Activated T-cell treated with anti-CD3 and anti-CD28 coated beads for 1 hour (primary cell): ENCODE measurements around the gene TCF12.
"Not testable (repeated sequence)": the region's sequence is repeated elsewhere in the genome, so short reads cannot be mapped to it uniquely, and the experiment has no call there.

ENCODE experiments used
- DNase-seq: peaks from one replicate; pipeline ENCODE4 v3.0.0-alpha.2; 2020; ENCODE audit warnings: low read depth

The TCF12 gene

DNA sequence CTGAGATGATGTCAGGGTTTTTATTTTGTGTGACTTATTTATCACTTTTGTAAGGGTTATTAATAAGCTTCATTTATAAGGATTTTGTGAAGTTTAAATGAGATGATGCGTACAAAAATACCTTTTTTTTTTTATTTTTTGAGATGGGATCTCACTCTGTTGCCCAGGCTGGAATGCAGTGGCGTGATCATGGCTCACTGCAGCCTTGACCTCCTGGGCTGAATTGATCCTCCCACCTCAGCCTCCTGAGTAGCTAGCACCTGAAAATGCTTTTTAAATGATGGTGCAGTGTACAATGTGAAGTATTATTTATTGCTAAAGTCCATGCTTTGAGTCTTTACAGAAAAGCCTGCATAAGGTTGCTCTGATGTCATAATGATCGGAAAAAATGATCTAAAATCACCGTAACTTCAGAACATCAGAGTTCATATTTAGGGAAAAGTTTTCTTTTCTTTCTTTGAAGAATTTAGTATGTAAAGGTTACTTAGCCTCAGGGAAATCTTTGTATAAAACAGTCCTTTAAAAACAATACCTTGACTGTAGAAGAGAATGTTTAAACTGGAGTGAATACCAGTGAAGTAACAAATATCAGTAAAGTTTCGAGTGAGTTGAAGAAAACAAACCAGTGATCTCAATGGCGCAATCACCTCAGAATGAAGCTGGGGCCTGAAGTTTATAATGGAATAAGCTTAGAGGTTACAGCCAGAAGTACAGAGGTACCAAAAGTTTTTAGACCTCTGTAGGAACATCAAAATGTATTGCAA lies 29.7 kb downstream of the TCF12 start:
- DNase-seq = no peak

DNA sequence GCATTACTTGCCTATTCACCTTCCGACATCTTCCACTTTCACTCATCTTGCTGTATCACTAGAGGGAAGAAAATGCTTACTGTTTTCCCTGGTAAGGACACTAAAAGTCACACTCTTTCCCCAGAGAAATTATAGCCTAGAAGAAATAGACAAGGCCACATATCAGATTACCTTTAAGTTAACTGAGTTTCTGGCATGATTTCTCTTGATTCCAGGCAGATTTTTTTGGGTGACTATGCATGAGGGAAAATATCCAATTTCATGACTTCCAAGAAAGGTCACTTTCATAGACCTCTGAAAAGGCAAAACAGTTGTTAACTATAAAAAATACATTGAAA lies 30.3 kb downstream of the TCF12 start:
- no peak for DNase-seq

DNA sequence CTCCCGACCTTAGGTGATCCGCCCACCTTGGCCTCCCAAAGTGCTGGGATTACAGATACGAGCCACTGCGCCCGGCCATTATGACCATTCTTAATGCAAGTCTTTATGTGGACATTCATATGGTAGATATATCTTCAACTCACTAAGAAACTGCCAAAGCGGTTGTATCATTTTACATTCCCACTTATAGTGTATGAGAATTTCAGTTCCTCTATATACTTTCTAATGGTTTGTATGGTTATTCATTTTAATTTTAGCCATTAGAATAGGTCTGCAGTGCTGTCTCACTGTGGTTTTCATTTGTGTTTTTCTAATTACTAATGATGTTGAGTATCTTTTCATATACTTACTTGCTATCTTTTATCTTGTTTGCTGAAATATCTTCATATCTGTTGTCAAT lies 32.5 kb downstream of the TCF12 start:
- DNase-seq = no peak

DNA sequence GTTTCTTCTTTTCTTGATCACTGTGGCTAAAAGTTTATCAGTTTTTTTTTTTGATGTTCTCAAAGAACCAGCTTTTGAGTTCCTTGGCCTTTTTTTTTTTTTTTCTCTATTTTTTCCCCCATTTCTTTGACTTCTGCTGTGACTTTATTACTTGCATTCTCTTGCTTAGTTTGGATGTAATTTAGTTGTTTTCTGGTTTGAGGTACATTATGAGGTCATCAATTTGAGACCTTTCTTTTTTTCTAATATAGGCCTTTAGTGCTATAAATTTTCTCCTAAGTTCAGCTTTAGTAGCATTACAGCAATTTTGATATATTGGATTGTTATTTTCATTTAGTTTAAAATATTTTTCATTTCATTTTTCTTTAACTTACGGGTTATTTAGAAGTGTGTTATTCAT lies 35.3 kb downstream of the TCF12 start:
- no peak for DNase-seq

DNA sequence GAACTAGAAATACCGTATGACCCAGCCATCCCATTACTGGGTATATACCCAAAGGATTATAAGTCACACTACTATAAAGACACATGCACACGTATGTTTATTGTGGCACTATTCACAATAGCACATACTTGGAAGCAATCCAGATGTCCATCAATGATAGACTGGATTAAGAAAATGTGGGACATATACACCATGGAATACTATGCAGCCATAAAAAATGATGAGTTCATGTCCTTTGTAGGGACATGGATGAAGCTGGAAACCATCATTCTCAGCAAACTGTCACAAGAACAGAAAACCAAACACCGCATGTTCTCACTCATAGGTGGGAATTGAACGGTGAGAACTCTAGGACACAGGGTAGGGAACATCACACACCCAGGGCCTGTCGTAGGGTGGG lies 36.6 kb downstream of the TCF12 start:
- DNase-seq = not testable (repeated sequence)

DNA sequence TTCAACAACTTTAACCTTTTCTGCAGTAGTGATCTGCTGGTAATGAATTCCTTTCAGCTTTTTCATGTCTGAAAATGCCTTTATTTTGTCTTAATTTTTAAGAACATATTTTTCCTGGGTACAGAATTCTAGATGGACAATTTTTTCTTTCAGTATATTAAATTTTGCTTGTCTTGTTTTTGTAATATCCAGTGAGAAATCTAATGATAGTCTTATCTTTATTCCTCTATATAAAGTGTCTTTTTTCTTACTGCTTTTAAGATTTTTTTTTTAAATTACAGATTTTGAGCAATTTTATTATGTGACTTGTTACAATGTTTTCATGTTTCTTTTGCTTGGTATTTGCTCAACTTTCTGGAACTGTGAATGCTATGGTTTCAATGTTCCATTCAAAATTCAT lies 38.1 kb downstream of the TCF12 start:
- DNase-seq = no peak

DNA sequence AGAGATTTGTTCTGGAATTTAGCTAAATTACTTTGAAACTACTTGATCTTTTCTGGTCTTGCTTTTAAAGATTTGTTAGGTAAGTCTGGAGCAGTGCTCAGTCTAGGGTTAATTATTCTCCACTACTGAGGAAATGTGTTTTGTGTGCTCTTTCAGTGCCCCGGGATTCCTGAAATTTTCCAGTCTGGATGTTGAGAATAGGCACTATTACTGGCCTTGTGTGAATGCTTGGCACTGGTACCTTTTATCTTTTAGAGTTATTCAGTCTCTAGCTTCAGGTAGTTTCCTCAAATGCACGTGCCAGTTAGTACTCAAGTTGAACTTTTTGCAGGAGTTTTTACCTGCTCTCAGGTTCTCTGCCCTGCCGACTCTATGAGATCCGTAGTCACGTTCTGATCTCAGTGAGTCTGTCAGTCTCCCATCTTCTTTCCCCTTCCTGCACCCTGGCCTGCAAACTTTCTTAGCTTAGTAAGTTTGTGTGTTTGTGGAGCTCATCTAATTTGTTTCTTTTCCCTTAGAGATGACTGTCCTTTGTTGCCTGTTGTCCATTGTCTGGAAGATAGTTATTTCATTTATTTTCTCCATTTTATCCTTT lies 39.5 kb downstream of the TCF12 start:
- DNase-seq = no peak

DNA sequence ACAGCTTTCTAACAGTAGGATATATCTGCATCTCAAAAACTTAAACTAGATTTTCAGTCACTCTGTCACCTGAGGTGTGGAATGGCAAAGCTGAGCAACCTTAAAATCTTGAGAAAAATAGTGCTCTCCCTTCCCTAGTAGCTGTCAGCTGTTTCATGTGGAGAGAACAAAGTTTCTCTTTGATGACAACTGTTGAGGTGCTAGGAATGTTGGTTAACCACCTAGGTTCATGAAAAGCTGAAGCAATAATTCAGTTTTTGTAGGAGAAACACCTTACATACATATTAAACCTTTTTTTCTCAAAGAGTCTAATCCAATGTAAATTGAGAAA lies 40.8 kb downstream of the TCF12 start:
- no peak for DNase-seq

DNA sequence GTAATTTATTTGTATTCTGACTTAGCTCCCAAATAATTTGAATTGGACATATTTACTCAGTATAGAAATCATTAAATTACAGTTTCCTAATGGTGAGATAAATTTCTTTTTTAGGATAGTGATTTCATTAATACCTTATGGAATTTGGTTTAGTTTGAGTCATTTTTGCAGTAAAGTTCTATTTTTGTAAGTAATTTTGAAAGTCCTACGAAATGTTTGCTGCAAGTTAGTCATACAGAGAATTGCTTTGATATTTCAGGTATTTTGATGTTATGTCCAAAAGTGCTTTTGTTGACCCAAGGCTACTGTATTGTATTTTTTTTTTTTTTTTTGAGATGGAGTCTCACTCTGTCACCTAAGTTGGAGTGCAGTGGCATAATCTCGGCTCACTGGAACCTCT lies 41.7 kb downstream of the TCF12 start:
- no peak for DNase-seq

DNA sequence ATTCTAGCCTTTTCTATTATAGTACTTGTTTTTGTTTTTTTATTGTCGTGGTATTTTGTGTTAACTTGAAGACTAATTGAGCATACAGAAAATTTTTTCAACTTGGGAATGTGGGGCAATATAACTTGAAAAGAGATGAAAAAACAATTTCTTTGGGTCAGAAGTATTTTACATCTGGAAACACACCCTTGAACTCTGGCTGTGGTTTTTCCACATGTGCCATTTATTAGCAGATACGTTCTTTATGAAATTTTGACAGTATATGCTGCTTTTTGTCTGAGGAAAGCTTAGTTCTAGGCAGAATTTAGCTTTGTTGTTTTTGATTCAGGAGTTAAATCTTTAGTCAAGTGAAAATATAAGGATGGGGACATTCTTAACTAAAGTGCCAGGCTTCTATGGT lies 44.7 kb downstream of the TCF12 start:
- no peak for DNase-seq

DNA sequence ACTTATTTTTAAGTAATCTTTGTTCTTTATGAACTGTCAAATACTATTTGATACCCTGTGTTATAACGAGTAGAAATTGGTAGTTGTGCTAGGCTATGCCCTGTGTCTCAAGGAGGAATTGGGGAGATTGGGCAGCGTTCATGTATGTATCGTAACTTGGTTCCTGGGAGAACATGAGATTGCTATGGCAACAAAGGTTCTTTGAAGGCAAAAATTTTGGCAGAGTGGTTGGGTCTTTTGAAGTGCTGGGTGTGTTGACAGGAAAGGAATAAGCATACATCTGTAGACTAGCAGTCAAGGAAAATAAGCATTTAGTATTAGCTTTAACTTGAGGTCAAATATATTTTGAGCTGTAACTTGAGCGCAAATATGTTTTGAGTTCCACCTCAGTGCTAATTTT lies 45.3 kb downstream of the TCF12 start:
- DNase-seq = no peak

DNA sequence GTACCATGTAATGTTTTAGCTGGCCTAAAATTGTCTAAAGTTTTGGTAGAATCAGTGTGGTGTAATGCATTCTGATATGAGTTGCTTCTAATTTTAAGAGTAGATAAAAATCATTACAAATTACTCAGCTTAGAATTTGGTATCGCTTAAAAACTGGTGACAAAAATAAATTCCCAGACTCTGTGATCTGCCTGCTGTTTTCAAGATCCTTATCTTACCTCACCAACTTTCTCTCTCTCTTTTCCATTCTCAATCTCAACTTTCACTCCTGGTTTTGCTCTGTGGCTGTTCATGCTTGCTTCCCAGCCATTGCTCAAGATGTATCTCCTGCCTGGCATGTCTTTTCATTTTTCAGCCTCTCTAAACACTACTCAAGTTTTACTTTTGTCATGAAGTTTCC lies 45.7 kb downstream of the TCF12 start:
- DNase-seq = no peak

DNA sequence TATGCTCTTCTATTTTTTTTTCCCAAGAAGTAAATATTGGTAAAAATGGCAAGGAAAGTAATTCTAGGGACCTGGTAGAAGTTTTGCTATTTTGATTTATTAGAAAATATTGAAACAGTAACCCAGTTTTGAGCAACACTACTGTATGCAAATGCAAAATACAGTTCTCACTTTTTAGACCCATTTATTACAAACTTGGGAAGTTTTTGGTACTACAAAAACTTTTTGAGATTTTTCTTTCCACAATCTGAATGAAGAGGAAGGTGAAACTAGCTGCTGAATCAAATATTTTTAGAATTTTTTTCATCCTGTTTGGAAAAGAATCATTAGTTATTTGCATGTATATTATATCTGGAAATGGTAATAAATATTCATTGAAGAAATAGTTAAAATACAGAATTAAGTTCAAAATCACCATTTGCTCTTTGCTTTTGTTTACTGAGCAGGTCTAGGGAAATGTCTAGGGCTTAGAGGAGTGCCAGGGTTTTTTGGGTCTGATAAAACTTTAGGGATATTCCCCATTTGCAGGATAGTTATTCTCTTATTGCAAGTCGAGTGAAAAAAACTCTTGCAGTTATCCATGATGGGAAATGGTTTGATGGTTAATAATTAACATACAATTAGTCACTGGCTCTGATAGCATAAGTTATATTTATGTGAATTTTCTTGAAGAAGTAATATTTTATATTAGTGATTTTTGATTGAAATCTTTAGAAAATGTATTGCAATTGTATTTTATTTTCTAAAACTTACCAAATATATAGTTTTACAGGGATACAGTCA lies 47.0 kb downstream of the TCF12 start:
- DNase-seq = no peak

DNA sequence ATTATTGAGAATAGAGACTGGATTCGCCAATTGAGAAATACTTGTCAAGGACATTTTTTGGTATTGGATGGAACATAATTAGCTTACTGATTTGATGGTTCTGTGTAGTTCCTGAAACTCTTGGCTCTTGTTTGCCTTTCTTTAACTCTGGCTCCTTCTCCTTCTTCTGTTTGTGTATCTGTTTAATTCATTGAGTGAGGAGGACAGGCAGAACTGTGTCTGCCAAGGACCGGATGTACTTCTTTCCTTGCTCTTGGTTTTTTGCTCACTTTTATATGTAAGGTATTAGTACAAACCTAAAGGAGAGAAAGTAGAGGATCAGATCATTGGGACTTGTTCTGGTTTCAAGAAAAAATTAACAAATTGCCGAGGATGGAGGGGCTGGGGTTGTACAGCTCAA lies 48.9 kb downstream of the TCF12 start:
- no peak for DNase-seq

DNA sequence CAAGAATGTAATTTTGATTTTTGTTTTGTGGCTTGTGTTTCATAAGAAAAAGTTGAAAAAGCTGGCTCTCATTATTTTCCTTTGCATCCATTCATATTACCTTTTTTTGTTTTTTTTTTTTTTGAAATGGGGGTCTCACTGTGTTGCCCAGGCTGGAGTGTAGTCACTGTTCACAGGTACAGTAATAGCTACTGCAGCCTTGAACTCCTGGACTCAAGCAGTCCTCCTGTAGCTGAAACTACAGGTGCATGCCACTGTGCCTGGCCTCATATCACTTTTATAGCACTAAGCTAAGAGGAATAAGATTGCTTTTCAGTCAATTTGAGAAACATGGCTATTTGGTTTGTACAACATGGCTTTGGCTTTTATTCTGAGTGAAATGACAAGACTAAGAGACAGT lies 49.8 kb downstream of the TCF12 start:
- no peak for DNase-seq

DNA sequence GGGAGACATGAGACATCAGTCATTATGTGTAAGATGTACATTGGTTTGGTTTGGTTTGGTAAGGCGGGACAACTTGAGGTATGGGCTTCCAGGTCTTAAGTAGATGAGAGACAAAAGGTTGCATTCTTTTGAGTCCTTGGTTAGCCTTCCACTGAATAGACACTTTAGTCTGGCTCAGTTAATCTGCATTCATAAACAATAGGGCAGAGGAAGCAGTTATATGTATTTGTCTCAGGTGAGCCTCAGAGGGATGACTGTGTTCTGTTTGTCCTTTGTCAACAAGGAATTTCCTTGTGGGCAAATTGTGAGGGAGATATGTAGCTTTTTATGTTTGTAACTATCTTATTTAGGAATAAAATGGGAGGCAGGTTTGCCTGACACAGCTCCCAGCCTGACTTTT lies 50.4 kb downstream of the TCF12 start:
- DNase-seq = no peak

DNA sequence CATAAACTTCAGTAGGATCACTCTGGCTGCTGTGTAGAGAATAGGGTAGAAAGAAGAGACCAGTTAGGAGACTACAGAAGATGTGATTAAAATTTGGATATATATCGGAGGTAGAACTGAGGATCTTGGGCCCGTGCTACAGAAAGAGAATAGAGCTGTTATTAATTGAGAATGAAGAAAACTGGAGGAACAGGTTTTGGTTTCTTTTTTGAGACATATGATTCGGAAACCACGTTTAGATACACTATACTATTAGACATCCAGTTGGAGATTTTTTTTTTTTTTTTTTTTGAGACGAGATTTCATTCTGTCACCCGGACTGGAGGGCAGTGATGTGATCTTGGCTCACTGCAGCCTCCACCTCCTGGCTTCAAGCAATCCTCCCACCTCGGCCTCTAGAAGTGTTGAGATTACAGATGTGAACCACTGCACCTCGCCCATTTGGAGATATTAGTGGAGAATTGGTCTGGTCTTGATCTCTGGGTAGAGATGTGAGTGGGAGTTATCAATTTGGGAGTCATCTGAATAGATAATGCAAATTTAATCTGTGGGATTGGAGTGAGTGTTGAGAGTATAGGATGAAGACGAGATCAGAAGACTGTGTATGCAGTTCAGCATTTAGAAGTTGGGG lies 50.9 kb downstream of the TCF12 start:
- DNase-seq = no peak

DNA sequence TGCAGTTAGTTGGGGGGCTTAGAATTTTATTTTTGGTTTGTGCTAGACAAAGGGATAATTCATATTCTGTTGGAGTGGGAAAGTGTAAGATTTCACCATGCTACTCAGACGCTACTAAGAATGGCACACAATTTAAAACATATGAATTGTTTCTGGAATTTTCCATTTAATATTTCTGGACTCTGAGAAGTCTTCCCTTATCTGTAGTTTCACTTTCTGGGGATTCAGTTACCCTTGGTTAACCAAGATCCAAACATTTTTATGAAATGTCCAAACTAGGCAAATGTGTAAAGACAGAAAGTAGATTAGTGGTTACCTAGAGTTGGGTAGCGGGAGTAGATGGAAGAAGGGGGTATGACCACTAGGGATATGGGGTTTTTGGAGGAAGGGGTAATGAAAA lies 53.1 kb downstream of the TCF12 start:
- DNase-seq = no peak

DNA sequence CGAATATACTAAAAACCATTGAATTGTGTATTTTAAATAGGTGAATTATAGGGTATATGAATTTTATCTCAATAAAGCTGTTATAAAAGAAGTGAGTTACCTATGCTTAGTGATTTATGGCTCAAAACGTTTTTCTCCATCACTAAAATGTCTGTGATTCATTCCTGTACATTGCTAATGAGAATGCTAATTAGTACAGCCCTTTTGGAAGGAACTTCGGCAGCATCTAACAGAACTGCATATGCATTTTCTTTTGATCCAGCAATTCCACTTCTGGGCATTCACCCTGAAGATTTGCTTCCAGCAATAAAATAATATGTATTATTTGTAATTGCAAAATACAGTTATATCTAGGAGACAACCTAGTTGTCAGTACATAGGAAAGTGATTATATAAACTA lies 53.6 kb downstream of the TCF12 start:
- DNase-seq = no peak

DNA sequence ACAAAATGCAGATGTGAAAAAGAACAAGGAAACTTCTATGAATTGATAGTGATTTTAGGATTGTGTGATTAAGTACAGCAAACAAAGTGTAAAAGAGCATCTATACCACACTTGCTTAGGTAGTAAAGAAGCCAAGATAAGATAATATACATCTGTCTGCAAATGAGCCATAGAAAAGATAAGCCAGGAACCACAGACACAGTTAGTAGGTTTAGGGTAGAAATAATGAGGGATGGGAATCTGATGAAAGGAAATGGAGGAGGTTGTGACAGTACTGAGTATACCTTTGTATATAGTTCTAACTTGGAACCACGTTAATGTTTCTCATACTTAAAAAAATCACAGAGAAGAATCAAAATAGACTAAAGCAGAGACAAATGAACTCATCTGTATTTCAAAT lies 54.0 kb downstream of the TCF12 start:
- no peak for DNase-seq

DNA sequence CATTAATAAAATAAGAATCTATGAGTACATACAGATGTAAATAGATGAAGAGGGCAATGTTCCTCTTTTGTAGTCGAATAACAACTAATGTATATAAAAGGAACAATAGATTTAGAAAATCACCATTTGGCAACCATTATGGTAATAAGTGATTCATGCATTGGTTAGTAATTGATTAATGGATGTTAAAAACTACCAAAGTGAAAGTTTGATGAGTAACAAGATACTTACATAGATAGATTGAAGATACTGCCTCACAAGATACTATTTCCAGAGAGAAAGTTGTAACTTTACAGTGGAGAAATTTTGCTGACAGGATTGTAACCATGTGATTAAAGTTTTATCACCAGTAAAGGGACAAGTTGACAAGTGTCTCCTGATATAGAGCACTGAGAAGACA lies 55.0 kb downstream of the TCF12 start:
- no peak for DNase-seq

DNA sequence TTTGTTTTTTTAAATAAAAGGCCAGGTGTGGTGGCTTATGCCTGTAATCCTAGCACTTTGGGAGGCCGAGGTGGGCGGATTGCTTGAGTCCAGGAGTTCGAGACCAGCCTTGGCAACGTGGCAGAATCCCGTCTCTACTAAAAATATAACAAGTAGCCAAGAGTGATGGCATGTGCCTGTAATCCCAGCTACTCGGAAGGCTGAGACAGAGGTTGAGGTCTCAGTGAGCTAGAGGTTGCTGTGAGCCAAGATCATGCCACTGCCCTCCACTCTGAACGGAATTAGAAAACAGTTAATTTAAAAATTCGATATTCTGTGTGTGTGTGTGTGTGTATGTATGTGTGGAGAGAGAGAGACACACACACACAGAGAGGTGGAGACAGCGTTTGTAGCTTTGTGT lies 58.8 kb downstream of the TCF12 start:
- no peak for DNase-seq
